ENCODE results near the gene INPP4B. TPM values are rescaled to one million over a fixed set of nuclear protein-coding genes. Genes with fewer than 3 reads are reported as not detected.

Gene INPP4B
- total RNA-seq, 1 donor from 2014 or later, result 10.9 TPM

DNA sequence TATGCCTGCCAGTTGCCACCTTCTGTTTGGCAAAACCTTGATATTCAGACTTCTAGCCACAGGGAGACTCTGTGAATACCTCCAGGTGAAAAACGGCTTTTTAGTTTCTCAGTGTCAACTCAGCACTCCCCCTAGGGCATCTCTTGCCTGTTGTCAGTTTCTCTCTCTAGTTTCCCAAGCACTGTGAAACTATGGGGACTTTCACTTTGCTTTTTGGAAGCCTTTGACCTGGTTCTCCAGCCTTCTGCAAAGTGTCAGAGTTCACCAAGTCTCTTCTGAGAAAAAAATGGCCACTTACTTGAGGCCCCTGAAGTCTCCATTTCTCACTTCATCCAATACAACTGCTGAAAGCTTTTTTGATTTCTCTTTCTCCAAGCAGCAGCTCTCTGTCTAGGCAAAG, 521.5 kb downstream of the INPP4B start:
- DNase-seq (ENCODE audit: low read depth), result no peak
- H3K4me3 ChIP-seq (ENCODE audit: low read depth, low read length), result no peak overlapping the region
- TF ChIP-seq, protein P1, sequence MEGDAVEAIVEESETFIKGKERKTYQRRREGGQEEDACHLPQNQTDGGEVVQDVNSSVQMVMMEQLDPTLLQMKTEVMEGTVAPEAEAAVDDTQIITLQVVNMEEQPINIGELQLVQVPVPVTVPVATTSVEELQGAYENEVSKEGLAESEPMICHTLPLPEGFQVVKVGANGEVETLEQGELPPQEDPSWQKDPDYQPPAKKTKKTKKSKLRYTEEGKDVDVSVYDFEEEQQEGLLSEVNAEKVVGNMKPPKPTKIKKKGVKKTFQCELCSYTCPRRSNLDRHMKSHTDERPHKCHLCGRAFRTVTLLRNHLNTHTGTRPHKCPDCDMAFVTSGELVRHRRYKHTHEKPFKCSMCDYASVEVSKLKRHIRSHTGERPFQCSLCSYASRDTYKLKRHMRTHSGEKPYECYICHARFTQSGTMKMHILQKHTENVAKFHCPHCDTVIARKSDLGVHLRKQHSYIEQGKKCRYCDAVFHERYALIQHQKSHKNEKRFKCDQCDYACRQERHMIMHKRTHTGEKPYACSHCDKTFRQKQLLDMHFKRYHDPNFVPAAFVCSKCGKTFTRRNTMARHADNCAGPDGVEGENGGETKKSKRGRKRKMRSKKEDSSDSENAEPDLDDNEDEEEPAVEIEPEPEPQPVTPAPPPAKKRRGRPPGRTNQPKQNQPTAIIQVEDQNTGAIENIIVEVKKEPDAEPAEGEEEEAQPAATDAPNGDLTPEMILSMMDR (IDR thresholded peaks at IDR 0.05; ENCODE audit: insufficient read depth, low read length, poor library complexity, severe bottlenecking), result no peak
- H3K36me3 ChIP-seq (ENCODE audit: control insufficient read depth, insufficient read depth, low read length), result no peaks in the 10 kb centered on the region
- H3K27me3 ChIP-seq (ENCODE audit: control insufficient read depth, insufficient read depth, low read length), result no peaks in the 10 kb centered on the region

DNA sequence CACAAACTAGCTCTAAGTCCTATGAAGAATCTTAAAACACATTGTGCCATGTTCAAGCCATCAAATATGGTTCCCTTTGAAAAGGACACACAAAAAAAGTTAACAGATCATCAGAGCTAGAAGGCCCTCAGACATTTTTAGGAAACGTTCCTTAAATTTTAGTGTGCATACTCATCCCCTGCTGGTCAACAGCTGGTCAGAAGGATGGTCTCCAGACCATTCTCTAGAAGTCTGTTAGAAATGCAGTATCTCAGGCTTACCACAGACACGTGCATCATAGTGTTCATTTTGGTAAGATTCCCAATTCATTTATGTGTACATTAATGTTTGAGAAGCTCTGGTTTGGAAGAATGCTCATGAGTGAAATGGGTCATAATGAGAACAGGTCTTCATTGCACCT, 523.1 kb downstream of the INPP4B start:
- no peak for DNase-seq (ENCODE audit: low read depth)
- no peaks in the 10 kb centered on the region for H3K36me3 ChIP-seq (ENCODE audit: control insufficient read depth, insufficient read depth, low read length)
- TF ChIP-seq, protein P1 (IDR thresholded peaks at IDR 0.05; ENCODE audit: insufficient read depth, low read length, poor library complexity, severe bottlenecking), result no peak
- no peak overlapping the region for H3K4me3 ChIP-seq (ENCODE audit: low read depth, low read length)
- no peaks in the 10 kb centered on the region for H3K27me3 ChIP-seq (ENCODE audit: control insufficient read depth, insufficient read depth, low read length)

DNA sequence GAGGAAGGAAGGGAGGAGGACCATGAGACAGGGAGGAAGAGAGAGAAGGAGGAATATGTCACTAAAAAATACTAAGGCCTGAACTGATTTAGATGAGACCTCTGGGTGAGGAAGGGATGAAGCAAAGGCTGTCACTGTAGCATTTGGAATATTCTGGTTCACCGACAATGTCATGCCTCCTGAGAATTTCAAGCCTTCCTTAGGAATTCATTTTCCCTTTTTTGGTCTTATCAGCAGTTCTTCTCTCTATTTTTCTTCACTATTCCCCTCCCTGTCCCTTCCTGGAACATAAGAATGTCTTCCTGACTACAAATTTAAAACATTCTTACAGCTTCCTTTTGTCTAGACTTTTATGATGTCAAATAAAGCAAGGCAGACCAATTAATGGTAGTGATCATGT, 527.8 kb downstream of the INPP4B start:
- no peak for DNase-seq (ENCODE audit: low read depth)
- TF ChIP-seq, protein P1 (IDR thresholded peaks at IDR 0.05; ENCODE audit: insufficient read depth, low read length, poor library complexity, severe bottlenecking), result no peak
- Histone ChIP-seq H3K36me3 (ENCODE audit: control insufficient read depth, insufficient read depth, low read length) (no peaks in the 10 kb centered on the region), H3K4me3 (ENCODE audit: low read depth, low read length) (no peak overlapping the region), H3K27me3 (ENCODE audit: control insufficient read depth, insufficient read depth, low read length) (no peaks in the 10 kb centered on the region)

DNA sequence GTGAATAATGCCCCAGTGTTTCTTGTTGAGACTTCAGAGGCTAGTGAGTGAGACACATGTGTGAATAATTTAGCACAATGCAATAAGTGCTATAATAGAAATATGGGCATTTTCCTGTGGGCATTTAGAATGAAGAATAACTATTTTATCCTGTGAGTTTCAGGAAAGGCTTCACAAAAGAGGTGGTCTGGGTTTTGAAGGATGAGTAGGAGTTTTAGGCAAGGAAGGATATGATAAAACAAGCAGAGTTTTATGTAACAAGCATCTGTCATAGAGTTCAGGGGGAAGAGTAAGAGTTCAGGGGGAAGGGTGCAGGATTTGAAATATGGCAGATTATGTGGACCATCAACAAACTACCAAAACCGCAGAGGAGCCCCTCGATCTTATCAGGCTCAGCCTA, 529.2 kb downstream of the INPP4B start:
- no peak overlapping the region for H3K4me3 ChIP-seq (ENCODE audit: low read depth, low read length)
- H3K36me3 ChIP-seq (ENCODE audit: control insufficient read depth, insufficient read depth, low read length), result no peaks in the 10 kb centered on the region
- H3K27me3 ChIP-seq (ENCODE audit: control insufficient read depth, insufficient read depth, low read length), result no peaks in the 10 kb centered on the region
- no peak for DNase-seq (ENCODE audit: low read depth)
- TF ChIP-seq, protein P1 (IDR thresholded peaks at IDR 0.05; ENCODE audit: insufficient read depth, low read length, poor library complexity, severe bottlenecking), result no peak

- no peak overlapping the region for H3K4me3 ChIP-seq (ENCODE audit: low read depth, low read length)
- DNase-seq (ENCODE audit: low read depth), result no peak
- no peaks in the 10 kb centered on the region for H3K27me3 ChIP-seq (ENCODE audit: control insufficient read depth, insufficient read depth, low read length)
- TF ChIP-seq, protein P1 (IDR thresholded peaks at IDR 0.05; ENCODE audit: insufficient read depth, low read length, poor library complexity, severe bottlenecking), result no peak
- H3K36me3 ChIP-seq (ENCODE audit: control insufficient read depth, insufficient read depth, low read length), result no peaks in the 10 kb centered on the region
Measured at GRCh38 chr4:142316025-142316424, 530.1 kb downstream of the INPP4B start.

DNA sequence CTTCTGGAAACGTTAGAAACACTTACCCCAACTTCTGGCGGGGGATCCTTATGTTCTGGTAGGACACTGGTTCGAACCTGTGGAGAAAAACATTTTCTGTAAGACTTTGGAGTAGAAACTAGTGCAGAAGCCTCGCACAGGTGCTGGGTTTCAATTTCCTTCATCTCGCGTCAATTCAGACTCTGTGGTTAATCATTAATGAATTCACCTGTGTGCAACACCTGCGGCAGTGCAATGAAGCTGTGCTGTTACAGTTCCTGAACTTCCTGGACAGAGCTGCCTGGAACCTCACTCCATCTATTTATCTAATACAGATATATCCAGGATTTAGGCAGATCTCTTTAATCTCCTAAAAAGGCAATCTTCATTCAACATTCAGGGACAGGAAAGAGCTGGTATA, 531.4 kb downstream of the INPP4B start:
- DNase-seq (ENCODE audit: low read depth), result no peak
- TF ChIP-seq, protein P1 (IDR thresholded peaks at IDR 0.05; ENCODE audit: insufficient read depth, low read length, poor library complexity, severe bottlenecking), result no peak
- Histone ChIP-seq H3K36me3 (ENCODE audit: control insufficient read depth, insufficient read depth, low read length) (no peaks in the 10 kb centered on the region), H3K4me3 (ENCODE audit: low read depth, low read length) (no peak overlapping the region), H3K27me3 (ENCODE audit: control insufficient read depth, insufficient read depth, low read length) (no peaks in the 10 kb centered on the region)
